HG02759 (cell line): ENCODE data around the gene OFD1.

Experiments used
- ATAC-seq: cut with Tn5 transposase; IDR thresholded peaks from one replicate; pipeline ENCODE4 v1.9.1; 2021; ENCODE audit warnings: mild to moderate bottlenecking, moderate library complexity; ENCODE audit not compliant: unreplicated experiment

Gene OFD1, protein sequence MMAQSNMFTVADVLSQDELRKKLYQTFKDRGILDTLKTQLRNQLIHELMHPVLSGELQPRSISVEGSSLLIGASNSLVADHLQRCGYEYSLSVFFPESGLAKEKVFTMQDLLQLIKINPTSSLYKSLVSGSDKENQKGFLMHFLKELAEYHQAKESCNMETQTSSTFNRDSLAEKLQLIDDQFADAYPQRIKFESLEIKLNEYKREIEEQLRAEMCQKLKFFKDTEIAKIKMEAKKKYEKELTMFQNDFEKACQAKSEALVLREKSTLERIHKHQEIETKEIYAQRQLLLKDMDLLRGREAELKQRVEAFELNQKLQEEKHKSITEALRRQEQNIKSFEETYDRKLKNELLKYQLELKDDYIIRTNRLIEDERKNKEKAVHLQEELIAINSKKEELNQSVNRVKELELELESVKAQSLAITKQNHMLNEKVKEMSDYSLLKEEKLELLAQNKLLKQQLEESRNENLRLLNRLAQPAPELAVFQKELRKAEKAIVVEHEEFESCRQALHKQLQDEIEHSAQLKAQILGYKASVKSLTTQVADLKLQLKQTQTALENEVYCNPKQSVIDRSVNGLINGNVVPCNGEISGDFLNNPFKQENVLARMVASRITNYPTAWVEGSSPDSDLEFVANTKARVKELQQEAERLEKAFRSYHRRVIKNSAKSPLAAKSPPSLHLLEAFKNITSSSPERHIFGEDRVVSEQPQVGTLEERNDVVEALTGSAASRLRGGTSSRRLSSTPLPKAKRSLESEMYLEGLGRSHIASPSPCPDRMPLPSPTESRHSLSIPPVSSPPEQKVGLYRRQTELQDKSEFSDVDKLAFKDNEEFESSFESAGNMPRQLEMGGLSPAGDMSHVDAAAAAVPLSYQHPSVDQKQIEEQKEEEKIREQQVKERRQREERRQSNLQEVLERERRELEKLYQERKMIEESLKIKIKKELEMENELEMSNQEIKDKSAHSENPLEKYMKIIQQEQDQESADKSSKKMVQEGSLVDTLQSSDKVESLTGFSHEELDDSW

DNA sequence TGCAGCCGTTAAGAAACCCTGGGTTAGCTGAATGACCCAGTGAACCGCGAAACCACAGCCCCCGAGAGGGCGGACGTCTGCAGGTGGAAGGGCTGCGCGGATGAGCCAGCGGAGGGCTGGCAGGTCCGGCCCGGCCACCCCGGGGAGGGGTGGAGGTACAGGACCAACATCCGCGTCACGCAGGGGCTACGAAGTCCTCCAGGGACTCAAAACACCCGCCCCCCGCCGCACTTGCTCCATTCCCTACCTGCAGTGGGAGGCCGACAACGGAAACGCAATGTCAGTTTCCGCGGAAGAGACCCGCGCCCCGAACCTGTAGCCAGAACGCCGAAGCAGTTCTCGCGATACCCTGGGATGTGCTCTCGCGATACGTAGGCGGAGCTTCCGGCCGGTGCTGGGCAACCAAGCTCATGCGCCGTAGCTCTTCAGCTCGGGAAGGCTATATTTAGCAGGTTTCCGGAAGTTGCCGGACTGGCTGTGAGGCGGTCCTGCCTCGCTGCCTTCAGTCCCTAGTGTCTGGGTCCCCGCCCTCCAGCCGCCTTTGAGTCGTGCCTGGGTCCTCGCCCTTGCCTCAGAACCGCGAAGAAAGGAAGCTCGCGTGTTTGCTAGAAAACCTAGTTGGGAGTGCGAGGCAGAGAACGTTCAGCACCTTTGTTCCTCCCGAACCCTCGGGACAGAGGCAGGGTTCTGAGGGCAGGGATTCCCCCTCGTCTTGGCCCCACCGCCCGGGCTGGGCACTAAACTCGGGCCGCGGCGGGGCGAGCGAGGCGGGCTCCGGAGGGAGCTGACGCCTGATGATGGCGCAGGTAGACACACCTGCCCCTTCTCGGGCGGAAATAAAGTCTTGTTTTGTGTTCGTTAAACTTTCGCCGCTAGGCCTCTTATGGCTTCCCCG lies at the start of gene OFD1, which contains the start of gene TRAPPC2:
Gene OFD1, plus strand, starts transcription at position 471 of the 895 bp plus-strand sequence. Its CDS starts 324 bp downstream, at position 795.
Gene TRAPPC2, minus strand, starts transcription at position 343 of the 895 bp plus-strand sequence. CDS start 14,657 bp downstream, outside the sequence.
- ATAC-seq, result peak; percentile 89

DNA sequence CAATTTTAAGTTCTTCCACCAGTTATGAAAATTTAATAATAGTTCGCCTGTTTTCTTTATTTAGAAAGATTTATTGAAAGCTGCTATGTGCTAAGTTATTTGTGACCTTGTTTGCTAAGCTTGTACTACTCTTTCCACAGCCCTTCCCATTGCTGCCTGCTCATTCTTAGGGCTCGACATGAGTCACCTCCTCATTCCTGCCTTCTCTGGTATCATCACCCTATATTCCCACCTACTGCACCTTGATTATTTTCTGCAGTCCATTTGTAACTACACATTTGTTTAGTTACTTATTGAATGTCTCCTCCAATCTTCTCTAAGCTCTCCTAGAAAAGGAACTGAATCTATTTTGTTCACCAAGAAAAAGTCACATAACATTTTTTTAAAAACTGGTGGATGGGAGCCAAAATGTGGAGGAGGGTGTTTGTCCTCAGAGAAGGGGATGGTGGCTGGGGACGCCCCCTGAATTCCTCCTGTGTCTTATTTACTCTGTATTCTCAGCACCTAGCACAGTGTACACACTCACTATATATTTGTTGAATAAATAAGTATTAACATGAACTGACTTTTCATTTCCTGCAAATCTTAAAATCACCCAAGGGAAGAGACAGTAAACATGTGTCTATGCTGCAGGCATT lies 49.3 kb upstream of the OFD1 start:
- no peak for ATAC-seq

DNA sequence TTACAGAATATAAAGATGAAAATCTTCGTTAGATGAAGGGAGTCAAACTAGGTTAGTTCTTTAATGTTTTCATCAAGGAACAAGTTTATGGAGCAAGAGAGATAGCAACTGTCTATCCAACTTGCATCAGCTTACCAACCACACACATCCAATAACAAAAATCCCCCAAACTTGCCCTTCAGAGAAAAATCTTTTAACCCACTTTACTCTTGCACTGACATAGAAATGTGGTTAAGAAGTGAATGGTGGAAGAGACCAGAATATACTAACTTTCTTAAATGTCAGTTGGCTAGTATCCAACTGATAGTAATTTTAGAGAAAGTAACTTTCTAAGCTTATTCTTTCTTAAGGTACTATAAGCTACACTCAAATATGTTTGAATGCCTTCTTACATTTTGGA lies 47.3 kb upstream of the OFD1 start:
- ATAC-seq, result no peak

DNA sequence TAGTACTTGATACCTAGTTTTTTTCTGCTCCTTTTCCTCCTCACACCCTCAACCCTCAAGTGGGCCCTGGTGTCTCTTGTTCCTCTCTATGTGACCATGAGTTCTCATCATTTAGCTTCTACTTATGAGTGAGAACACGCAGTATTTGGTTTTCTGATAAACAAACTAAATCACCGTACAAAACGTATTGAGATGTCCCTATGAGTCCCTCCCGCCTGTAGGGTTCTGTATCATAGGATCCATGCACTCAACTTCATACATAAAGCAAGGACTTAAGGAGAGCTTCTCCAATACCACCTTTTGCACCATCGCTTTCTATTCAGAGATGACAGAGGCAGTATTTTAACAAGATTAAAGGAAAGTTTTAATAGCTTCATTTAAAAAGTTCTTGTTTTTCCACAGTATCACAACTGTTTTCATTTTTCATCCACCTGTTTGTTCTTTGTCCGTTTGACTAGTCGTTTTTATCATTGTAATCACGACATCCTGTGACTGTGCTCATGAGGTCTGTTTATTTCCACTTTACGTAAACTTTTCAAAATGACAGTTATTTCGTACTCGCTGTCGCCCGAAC lies 46.1 kb upstream of the OFD1 start:
- ATAC-seq, result no peak

DNA sequence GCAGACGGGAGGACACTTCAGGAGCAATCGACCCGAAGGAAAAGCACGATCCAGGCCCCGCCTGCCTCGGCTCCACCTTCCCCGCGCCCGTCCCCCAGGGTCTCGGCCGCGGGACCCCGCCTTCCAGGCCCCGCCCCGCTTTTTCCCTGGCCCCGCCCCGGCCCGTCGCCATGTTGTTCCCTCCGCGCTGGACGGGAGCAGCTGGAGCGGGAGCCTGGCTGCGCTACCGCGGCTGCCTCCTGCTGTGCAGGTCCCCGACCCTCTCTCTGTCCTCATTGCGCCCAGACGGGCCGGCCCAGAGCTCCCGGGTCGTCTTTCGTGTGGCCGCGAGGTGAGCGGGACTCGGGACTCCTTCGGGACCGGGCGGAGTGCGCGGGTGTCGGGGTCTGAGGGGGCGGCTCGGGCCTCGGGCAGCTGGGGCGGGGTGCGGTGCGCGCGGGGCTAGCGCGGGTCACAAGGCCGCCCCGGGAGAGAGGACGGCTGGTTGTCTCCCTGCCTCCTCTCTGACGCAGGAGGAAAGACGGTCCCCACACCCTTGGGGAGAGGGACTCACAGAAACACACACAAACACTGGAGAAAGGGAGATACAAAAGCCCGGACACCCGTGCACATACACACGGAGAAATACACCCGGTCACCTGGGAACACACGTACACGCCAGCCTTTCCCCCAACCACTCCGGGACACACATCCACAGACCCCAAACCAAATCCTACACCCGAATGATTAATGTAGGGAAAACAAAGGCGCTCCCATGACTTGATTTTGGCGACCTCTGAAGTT lies 45.4 kb upstream of the OFD1 start, which contains the start of gene RAB9A:
Gene RAB9A, plus strand, starts transcription at position 171 of the 783 bp plus-strand sequence. CDS start 19,619 bp downstream, outside the sequence.
- peak; percentile 78 for ATAC-seq

DNA sequence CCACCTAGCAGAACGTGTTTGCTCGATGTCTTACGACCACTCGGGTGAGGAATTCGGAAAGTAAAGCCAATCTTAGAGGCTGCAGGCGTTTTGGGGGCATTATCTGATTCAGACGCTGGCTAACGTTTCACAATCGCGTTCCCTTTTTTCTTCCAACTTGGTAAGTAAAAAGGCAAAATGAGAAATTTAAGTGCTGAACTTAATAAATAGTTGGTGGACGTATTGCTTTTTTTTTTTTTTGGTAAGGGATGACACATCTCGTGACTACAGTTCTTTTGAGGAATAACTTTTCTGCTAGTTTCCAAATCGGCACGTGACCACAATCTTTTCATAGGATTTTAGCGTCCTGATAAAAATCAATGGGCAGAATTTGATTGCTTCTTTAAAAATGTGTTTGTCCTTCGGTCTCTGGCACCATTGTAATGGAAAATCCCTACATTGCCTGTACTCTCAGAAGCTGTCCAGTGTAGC lies 44.8 kb upstream of the OFD1 start:
- ATAC-seq, result no peak

DNA sequence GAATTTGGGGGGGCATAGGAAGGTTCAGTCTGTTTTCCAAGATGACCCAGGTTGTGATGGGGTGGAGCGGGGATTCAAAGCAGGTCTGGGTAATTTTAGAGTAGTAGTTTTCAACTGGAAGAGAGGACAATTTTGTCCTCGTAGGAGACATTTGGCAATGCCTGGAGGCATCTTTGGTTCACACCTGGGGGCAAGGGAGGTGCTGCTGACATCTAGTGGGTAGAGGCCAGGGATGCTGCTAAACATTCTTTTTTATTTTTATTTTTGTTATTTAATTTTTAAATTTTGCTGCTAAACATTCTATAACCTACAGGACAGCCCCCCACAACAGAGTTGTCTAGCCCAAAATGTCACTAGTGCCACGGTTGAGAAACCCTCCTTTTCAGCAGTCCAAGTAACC lies 43.7 kb upstream of the OFD1 start:
- no peak for ATAC-seq

DNA sequence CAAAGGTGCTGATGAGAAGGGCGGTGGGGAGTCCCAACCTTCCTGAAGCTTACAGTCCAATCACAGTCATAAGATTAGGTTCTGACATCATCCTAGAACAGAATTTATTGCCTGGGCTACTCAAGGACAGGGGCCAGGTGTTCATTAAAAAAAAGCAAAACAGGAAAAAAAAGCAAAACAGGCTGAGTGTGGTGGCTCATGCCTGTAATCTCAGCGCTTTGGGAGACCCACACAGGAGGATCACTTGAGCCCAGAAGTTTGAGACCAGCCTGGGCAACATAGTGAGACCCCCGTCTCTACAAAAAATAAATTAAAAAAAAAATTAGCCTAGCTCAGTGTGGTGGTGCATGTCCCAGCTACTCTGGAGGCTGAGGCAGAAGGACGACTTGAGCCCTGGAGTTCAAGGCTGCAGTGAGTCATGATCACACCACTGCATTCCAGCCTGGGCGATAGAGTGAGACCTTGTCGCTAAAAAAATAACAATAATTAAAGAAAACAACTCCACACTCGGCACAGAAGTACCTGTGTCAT lies 42.6 kb upstream of the OFD1 start:
- no peak for ATAC-seq

DNA sequence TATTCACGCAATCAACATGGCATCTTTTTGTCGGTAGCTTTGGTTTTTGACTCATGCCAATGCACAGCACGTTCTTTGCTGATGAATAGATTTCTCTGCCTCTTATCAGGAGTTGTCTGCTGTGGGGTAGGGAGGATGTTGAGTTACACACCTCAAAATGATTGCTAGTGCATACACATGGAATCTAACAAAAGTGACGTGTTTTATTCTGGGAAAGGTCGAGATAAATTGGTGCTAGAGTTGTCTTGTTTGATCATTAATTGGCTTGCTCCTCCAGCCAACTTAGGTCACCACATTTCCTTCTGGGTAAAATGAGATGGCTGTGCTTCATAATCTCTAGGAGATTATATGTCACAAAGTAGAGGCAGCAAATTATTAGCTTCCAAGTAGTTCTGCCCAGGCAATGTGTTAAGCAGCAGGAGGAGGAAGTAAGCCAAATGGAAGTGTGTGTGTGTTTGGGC lies 41.7 kb upstream of the OFD1 start:
- no peak for ATAC-seq

DNA sequence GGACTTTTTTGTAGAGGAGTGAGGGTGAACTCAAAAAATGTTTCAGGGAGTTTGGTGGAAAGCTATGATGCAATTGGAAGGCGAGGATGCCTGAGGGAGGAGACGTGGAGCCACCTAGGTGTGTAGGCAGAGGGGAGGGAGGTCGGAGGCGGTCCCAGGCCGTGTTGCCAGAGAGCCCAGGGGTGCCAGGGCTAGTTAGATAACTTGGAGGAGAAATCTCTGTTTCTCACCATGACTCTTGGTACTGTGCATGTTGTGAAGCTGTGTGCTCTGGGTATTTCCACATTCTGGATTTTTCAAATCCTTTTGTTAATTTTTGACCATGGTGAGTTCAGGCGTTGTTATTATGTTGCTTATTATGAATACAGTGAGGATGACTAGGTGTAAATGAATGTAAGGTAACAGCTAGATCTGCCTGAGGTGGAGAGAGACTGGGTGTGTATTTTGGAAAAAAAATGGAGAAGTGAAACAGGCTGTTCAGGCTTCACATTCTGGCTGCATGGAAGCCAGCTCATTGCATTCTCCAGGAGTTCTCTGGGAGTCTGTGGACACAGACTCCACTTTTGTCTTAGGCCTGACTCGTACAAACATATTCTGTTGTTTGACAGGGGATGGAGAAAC lies 41.1 kb upstream of the OFD1 start:
- ATAC-seq, result no peak

DNA sequence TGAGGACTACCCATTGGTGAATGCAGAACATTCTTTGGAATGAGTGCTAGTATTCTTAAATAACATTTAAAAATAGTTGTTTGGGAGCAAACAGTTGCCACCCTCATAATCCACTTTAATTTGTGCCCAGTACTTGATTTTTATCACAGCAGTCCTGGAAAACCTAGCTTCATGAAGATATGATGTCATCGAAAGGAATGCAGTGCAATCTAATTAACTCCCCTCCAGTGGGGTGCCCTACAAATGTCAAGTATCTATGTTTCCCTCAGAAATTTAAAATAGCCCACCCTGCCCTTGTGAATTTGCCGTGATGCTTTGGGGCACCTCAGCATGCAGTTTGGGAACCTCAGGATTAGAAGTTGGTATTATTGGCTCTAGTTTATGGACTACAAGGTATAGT lies 40.2 kb upstream of the OFD1 start:
- ATAC-seq, result no peak

DNA sequence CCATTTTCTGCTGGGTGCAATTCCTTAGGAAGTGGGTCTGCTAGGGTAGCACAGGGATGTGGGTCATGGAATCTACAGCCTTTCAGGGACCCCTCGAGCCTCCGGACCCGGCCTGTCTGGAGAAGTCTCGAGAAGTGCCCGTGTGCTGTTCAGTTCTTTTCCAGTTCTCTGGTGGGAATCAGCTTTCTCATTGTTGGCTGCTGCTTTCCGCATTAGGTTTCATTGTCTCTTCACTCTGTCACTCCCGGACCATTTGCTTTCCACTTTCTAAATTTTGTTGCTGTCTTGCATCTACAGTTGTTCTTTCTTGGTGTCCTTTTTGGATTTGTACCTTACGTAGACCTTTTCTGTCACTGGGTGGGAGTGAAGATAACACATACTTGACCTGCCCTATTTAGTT lies 39.6 kb upstream of the OFD1 start:
- ATAC-seq, result no peak

DNA sequence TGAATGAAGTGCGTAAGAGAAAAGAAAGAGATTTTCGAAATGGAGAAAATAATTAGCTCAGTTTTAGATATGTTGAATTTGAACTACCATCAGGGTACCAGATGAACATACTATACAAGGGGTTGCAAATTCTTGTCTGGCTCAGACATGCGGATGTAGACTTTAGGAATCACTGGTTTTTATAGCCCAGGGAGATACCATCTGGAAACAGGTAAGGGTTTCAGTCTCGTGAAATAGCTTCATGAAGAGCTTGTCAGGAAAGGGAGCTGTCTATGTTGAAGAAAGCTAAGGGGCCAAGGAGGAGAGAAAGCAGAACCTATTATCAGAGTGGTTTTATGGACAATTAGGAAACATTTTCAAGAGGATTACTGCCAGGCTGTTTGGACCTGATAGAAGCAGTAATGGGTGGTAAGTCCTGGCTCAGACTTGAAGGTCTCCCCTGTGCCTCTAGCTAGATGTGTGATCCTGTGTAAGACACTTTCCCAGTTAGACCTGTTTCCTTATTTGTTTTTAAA lies 38.9 kb upstream of the OFD1 start:
- ATAC-seq, result no peak

DNA sequence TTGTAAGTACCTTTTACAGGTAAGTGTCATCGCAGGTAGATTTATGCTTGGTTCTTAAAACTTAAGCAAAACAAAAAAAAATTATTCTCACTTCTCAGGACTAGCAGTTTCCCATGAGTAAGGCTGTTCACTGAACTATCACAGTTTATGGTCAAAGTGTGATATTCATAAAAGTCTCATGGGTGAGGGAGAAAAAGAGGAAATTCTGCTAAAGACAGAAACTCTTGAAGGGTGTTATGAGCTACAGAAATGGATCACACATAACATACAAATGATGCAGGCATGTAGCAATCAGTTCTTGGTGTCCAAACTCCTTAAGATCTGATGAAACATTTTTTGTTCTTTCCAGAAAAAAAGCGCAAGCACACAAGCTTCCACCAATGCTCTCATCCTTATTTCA lies 37.1 kb upstream of the OFD1 start:
- peak; percentile 52 for ATAC-seq

DNA sequence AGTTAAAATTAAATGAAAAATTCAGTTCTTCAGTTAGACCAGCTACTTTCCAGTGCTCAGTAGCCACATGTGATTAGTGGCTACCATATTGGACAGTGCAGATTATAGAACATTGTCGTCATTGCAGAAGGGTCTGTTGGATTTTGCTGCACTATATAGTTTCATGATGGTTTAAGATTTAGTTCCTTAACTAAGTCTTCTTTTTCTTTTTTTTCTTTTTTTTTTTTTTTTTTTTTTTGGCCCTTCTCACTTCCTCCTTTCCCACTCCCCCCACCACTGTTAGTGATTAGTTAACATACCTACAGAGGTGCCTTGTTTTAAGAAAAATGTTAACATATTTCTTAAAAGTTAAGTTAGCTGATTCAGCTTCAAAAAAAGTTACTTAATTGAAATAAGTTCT lies 36.6 kb upstream of the OFD1 start:
- peak; percentile 11 for ATAC-seq

DNA sequence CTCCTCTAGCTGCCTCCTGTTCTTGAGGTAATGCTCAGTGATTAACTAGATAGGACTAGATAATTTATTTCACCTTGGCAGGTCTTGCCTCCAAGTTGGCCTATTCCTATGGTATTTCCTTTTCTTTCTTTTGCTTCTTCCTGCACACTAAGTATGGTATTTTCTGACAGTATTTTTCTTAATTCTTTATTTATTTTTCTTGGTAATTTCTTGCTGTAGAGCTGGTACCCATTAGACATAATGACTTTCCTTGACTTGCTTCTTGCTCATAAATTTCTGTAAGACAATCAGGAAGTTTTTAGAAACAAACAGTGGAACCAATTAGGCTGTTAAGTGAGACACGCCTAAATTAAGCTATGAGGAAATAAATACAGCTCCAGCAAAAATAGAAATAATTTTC lies 36.1 kb upstream of the OFD1 start:
- ATAC-seq, result no peak

DNA sequence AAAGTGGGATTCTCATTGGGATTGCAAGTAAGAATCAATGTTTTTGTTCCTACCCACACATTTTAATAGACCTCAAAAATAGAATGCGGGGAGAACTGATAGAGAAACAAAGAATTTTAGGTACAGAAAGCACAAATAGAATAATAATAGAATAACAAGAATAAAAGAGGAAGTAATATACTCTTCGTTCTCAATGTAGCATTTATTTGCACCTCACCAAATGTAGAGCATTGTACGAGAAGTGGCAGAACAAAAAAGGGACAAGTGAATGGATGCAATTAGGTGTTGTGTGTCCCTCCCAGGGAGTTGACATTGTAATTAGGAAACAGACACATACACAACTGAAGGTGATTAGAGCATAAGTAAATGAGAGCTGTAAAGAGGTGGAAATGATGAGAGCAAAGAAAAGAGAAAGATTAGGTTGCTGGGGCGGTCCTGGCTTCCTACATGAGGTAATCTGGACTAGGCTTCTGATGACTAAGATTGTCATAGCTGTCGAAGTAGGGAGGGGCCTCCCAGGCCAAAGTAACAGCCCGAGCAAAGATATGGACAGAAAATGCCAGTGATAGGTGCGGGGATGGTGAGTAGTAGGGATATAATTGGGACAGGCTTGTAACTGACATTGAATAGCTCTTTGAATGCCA lies 35.2 kb upstream of the OFD1 start:
- peak; percentile 65 for ATAC-seq
